Dendritic cell treated with granulocyte-macrophage colony-stimulating factor and Interleukin-4, amounts not matched to agents 40 ng/mL and 50 ng/mL, for 4 days (primary cell): ENCODE results near the gene SMAD1.
"Not testable (repeated sequence)": the region's sequence is repeated elsewhere in the genome, so short reads cannot be mapped to it uniquely, and the experiment has no call there.

Experiments used
- H3K27ac Mint-ChIP-seq: one replicate; pipeline ENCODE4 v1.8.0; 2022; ENCODE audit warnings: mild to moderate bottlenecking, mixed read lengths
- H3K27me3 Mint-ChIP-seq: one replicate; pipeline ENCODE4 v1.8.0; 2022; ENCODE audit warnings: mild to moderate bottlenecking, mixed read lengths
- H3K36me3 Mint-ChIP-seq: one replicate; pipeline ENCODE4 v1.8.0; 2022; ENCODE audit warnings: low read depth, mixed read lengths
- H3K4me1 Mint-ChIP-seq: one replicate; pipeline ENCODE4 v1.8.0; 2022; ENCODE audit warnings: low read depth, mixed read lengths
- H3K4me3 Mint-ChIP-seq: one replicate; pipeline ENCODE4 v1.8.0; 2022; ENCODE audit warnings: mild to moderate bottlenecking, moderate library complexity, mixed read lengths
- H3K9me3 Mint-ChIP-seq: one replicate; pipeline ENCODE4 v1.8.0; 2022; ENCODE audit warnings: mixed read lengths
- intact Hi-C: fragments of 100-400 bp; cut with micrococcal nuclease; formaldehyde crosslinking; loops from one replicate; pipeline ENCODE4 v1.15.0; 2022

SMAD1 gene

GRCh38 chr4:145525291-145525740 is 43.7 kb downstream of the SMAD1 start:
- Mint-ChIP-seq H3K4me3 (no peak overlapping the region), H3K27ac (no peak overlapping the region), H3K9me3 (no peaks in the 10 kb centered on the region), H3K36me3 (peaks cover 11% of the 10 kb centered on the region), H3K4me1 (peaks cover 5% of the 10 kb centered on the region), H3K27me3 (no peaks in the 10 kb centered on the region)
- intact Hi-C loops = no loop called here

GRCh38 chr4:145527773-145528172 is 46.1 kb downstream of the SMAD1 start:
- intact Hi-C loops = no loop called here
- Mint-ChIP-seq H3K27ac (no peak overlapping the region), H3K27me3 (no peaks in the 10 kb centered on the region), H3K4me1 (peaks cover 10% of the 10 kb centered on the region), H3K36me3 (peaks cover 11% of the 10 kb centered on the region), H3K4me3 (no peak overlapping the region), H3K9me3 (no peaks in the 10 kb centered on the region)

GRCh38 chr4:145528601-145529000 is 46.9 kb downstream of the SMAD1 start:
- peaks cover 11% of the 10 kb centered on the region for H3K36me3 Mint-ChIP-seq
- peaks cover 10% of the 10 kb centered on the region for H3K4me1 Mint-ChIP-seq
- H3K27me3 Mint-ChIP-seq = no peaks in the 10 kb centered on the region
- intact Hi-C loops = no loop called here
- H3K27ac Mint-ChIP-seq = no peak overlapping the region
- no peak overlapping the region for H3K4me3 Mint-ChIP-seq
- H3K9me3 Mint-ChIP-seq = no peaks in the 10 kb centered on the region

DNA sequence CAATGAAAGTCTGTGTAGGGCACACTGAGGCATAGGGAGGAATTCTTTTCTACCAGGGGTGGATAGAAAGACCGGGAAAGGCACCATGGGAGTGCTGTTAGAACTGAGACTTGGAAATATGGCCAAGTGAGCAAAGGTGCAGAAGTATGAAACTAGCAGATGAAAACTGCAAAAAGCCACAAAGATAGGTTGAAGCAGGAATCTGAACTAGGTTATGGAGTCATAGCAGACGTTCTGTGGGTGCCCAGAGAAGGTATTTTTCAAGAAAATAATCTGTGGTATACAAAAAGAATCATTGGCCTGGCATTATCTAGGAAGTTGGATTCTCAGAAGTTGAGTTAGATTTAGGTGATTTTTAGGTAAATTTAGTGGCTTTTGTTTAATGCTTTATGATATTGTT is 48.5 kb downstream of the SMAD1 start:
- H3K4me3 Mint-ChIP-seq = no peak overlapping the region
- no peaks in the 10 kb centered on the region for H3K9me3 Mint-ChIP-seq
- H3K27me3 Mint-ChIP-seq = no peaks in the 10 kb centered on the region
- peaks cover 11% of the 10 kb centered on the region for H3K36me3 Mint-ChIP-seq
- intact Hi-C loops = no loop called here
- peaks cover 5% of the 10 kb centered on the region for H3K4me1 Mint-ChIP-seq
- no peak overlapping the region for H3K27ac Mint-ChIP-seq

GRCh38 chr4:145530662-145531061 is 49.0 kb downstream of the SMAD1 start:
- Mint-ChIP-seq H3K4me1 (peaks cover 5% of the 10 kb centered on the region), H3K27me3 (no peaks in the 10 kb centered on the region), H3K4me3 (no peak overlapping the region), H3K36me3 (peaks cover 11% of the 10 kb centered on the region), H3K27ac (no peak overlapping the region), H3K9me3 (no peaks in the 10 kb centered on the region)
- intact Hi-C loops = no loop called here

DNA sequence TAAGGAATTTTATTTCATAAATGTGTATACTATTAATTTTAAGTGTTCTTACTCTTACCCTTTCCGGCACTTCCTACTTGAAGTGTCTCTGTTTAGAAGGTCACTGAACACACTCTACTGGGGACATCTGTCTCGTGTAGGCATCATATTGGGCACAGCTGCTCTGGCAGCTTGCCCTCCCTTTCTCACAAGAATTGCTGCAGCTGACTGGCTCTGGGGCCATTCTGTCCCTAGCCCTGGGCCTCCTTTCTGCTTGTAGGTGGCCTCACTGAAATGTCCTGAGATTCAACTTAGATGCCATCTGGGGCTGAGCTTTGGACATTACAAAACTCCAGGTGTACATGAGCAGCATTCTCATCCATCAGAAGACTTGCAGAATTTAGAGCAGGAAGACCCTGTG is 49.6 kb downstream of the SMAD1 start:
- no peaks in the 10 kb centered on the region for H3K27me3 Mint-ChIP-seq
- H3K9me3 Mint-ChIP-seq = no peaks in the 10 kb centered on the region
- H3K36me3 Mint-ChIP-seq = peaks cover 11% of the 10 kb centered on the region
- intact Hi-C loops = no loop called here
- H3K4me1 Mint-ChIP-seq = peaks cover 5% of the 10 kb centered on the region
- H3K27ac Mint-ChIP-seq = no peak overlapping the region
- H3K4me3 Mint-ChIP-seq = no peak overlapping the region

GRCh38 chr4:145531859-145532258 is 50.2 kb downstream of the SMAD1 start:
- Mint-ChIP-seq H3K4me1 (peaks cover 5% of the 10 kb centered on the region), H3K27ac (no peak overlapping the region), H3K36me3 (peaks cover 11% of the 10 kb centered on the region), H3K9me3 (no peaks in the 10 kb centered on the region), H3K4me3 (no peak overlapping the region), H3K27me3 (no peaks in the 10 kb centered on the region)
- intact Hi-C loops = no loop called here

GRCh38 chr4:145533001-145533400 is 51.3 kb downstream of the SMAD1 start:
- Mint-ChIP-seq H3K9me3 (no peaks in the 10 kb centered on the region), H3K4me3 (no peak overlapping the region), H3K27me3 (no peaks in the 10 kb centered on the region)

GRCh38 chr4:145533415-145533814 is 51.8 kb downstream of the SMAD1 start:
- H3K36me3 Mint-ChIP-seq, H3K27me3 Mint-ChIP-seq, H3K27ac Mint-ChIP-seq, H3K9me3 Mint-ChIP-seq, H3K4me1 Mint-ChIP-seq, H3K4me3 Mint-ChIP-seq, intact Hi-C loops: not testable (repeated sequence)

More at GRCh38 chr4:145533001-145533400, 51.3 kb downstream of the SMAD1 start:
- no peak overlapping the region for H3K27ac Mint-ChIP-seq
- H3K36me3 Mint-ChIP-seq = peaks cover 3% of the 10 kb centered on the region
- intact Hi-C loops = no loop called here
- H3K4me1 Mint-ChIP-seq = peaks cover 5% of the 10 kb centered on the region

DNA sequence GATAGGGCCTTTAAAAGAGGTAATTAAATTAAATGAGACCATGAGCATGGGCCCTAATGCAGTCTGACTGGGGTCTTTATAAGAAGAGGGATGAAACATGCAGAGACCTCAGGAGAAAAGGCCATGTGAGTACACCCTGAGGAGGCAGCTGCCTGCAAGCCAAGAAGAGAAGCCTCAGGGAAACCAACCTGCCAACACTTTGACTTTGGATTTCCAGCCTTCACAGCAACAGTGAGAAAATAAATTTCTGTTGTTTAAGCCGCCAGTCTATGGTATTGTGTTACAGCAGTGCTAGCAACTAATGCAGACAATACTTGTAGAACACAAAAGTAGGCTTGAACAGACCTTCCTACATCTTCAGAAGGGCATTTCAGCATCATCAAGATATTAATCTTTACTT is 52.3 kb downstream of the SMAD1 start:
- intact Hi-C loops = no loop called here
- no peaks in the 10 kb centered on the region for H3K27me3 Mint-ChIP-seq
- H3K36me3 Mint-ChIP-seq = no peaks in the 10 kb centered on the region
- no peaks in the 10 kb centered on the region for H3K9me3 Mint-ChIP-seq
- no peak overlapping the region for H3K4me3 Mint-ChIP-seq
- no peak overlapping the region for H3K27ac Mint-ChIP-seq
- peaks cover 5% of the 10 kb centered on the region for H3K4me1 Mint-ChIP-seq

DNA sequence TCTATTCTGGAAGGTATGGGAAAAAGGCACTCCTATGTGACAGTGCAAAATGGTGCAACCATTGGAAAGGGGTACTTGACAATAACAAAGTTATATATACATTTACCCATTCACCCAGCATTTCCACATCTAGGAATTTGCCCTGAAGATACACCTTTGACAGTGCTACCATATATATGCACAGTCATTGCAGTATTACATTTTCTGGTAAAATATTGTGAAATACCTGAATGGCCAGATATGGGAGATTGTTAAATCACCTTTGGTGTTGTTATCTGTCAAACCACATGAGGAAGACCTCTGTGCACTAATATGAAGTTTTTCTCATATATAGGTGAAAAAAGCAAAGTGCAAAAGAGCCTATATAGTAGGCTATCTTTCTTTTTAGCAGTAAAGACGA is 53.5 kb downstream of the SMAD1 start:
- Mint-ChIP-seq H3K4me1 (peaks cover 12% of the 10 kb centered on the region), H3K27ac (no peak overlapping the region), H3K4me3 (no peak overlapping the region), H3K27me3 (no peaks in the 10 kb centered on the region), H3K9me3 (no peaks in the 10 kb centered on the region), H3K36me3 (no peaks in the 10 kb centered on the region)
- intact Hi-C loops = no loop called here

DNA sequence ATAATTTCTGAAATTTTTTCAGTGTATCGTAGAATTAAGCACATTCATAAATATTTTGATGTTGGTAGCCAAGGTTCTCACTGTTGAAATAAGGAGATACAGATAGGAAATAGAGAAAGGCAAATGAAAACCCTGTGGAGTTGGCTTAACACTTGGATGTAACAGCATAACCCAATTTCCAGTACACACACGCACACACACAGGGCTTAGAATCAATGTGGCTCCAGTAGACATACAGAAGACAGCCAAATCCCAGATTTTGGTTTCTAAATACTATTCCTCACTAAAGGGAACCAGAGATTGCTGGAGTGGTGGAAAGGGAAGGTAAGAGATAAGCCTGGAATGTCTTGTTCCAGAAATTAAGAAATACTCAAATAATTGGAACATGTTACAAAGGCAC is 54.4 kb downstream of the SMAD1 start:
- Mint-ChIP-seq H3K4me3 (no peak overlapping the region), H3K4me1 (peaks cover 12% of the 10 kb centered on the region), H3K9me3 (no peaks in the 10 kb centered on the region), H3K27me3 (no peaks in the 10 kb centered on the region), H3K27ac (no peak overlapping the region), H3K36me3 (no peaks in the 10 kb centered on the region)
- intact Hi-C loops = no loop called here

DNA sequence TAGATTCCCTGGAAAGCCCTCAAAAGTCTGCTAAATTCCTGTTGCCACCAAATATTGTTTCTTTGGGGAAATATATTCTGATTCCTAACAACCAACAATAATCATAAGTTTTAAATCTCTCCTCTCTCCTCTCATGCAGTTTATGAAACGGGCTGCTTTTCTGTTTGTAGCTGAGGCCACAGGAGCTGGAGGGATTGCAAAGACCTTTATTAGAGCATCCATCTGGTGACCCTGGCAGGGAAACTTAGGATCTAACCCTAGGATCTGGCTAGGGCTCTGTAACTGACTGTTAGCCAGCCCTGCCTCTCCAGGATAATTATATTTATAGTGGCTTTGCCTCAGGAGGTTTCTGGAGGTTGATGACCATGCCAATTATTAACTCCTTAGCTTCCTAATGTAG is 56.9 kb downstream of the SMAD1 start:
- H3K4me3 Mint-ChIP-seq = no peak overlapping the region
- intact Hi-C loops = no loop called here
- peaks cover 7% of the 10 kb centered on the region for H3K4me1 Mint-ChIP-seq
- H3K9me3 Mint-ChIP-seq = no peaks in the 10 kb centered on the region
- H3K36me3 Mint-ChIP-seq = peaks cover 12% of the 10 kb centered on the region
- H3K27me3 Mint-ChIP-seq = no peaks in the 10 kb centered on the region
- no peak overlapping the region for H3K27ac Mint-ChIP-seq

GRCh38 chr4:145539671-145540070 is 58.0 kb downstream of the SMAD1 start:
- peak overlapping the region; percentile 10 for H3K27ac Mint-ChIP-seq
- H3K4me1 Mint-ChIP-seq = peaks cover 7% of the 10 kb centered on the region
- intact Hi-C loops = no loop called here
- no peaks in the 10 kb centered on the region for H3K9me3 Mint-ChIP-seq
- H3K27me3 Mint-ChIP-seq = no peaks in the 10 kb centered on the region
- no peak overlapping the region for H3K4me3 Mint-ChIP-seq
- H3K36me3 Mint-ChIP-seq = peaks cover 12% of the 10 kb centered on the region

GRCh38 chr4:145540235-145540634 is 58.6 kb downstream of the SMAD1 start:
- Mint-ChIP-seq H3K4me3 (no peak overlapping the region), H3K4me1 (peaks cover 9% of the 10 kb centered on the region), H3K27me3 (no peaks in the 10 kb centered on the region), H3K9me3 (no peaks in the 10 kb centered on the region), H3K27ac (peak overlapping the region; percentile 10), H3K36me3 (peaks cover 12% of the 10 kb centered on the region)
- intact Hi-C loops = no loop called here
